Adrenal gland (tissue), 5 donors: Measurements from ENCODE around the gene MYH11.

Source experiments
- POLR2A ChIP-seq, 2 donors: fragments of 450-650 bp; IDR thresholded peaks; one replicate each; pipeline ENCODE4 v1.6.1; 2017; ENCODE audit warnings: antibody characterized with exemption in 2 of 2, mild to moderate bottlenecking in 2 of 2, moderate library complexity in 1 of 2
- TF ChIP-seq, protein P1 (sequence below), 6 experiments: fragments of 450-650 bp in 4 of 6; fragments of 200-600 bp in 2 of 6; sonication (generic) in 1 of 6; IDR thresholded peaks; 1 replicate in 5 of 6; 2 replicates in 1 of 6; pipeline versions ENCODE4 v1.5.1 to v1.8.0; 2016 to 2021; ENCODE audit warnings: antibody characterized with exemption in 6 of 6, mild to moderate bottlenecking in 2 of 6, moderate library complexity in 1 of 6
- donor health status: DM: no; HTN: no; CAD: no.

DNA sequence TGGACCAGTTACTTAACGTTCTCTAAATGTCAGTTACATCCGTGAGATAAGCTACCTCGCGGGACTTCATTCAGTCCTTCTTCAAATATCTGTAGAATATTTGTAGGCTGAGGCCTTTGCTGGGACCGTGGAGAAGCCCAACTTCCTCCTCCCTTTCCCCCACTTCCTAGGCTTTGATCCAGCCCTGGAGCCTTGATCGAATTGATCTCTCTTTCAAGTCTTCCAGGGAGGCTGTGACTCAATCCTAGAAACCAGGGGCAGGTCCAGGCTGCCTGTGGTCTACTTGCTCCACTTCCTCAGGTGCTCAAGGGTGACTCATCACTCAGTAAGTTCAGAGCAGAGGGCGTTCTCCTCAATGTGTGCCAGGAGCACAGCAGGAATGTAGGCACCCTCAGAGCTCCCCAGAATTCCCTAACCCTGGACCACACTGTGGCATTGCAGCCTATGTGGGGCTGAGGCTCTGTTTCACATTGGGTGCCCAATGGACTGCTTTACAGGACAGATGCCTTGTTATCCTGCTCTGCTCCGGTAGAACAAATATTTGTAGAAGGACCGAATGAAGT is 42.8 kb upstream of the MYH11 start:
- TF ChIP-seq, protein P1, sequence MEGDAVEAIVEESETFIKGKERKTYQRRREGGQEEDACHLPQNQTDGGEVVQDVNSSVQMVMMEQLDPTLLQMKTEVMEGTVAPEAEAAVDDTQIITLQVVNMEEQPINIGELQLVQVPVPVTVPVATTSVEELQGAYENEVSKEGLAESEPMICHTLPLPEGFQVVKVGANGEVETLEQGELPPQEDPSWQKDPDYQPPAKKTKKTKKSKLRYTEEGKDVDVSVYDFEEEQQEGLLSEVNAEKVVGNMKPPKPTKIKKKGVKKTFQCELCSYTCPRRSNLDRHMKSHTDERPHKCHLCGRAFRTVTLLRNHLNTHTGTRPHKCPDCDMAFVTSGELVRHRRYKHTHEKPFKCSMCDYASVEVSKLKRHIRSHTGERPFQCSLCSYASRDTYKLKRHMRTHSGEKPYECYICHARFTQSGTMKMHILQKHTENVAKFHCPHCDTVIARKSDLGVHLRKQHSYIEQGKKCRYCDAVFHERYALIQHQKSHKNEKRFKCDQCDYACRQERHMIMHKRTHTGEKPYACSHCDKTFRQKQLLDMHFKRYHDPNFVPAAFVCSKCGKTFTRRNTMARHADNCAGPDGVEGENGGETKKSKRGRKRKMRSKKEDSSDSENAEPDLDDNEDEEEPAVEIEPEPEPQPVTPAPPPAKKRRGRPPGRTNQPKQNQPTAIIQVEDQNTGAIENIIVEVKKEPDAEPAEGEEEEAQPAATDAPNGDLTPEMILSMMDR (IDR thresholded peaks at IDR 0.05): no peak
- TF ChIP-seq POLR2A (IDR thresholded peaks at IDR 0.05): no peak
